Stimulated activated CD8-positive, alpha-beta memory T cell treated with anti-CD3 and anti-CD28 coated beads, Interleukin-7, amount 100 ng/mL, for 1 hour (primary cell): ENCODE results near the gene LRRIQ4.

ENCODE experiments used
- DNase-seq, 2 donors: peaks; one replicate each; pipeline ENCODE4 v3.0.0-alpha.2; 2020; ENCODE audit warnings: low read depth in 2 of 2

LRRIQ4 gene

GRCh38 chr3:169809230-169809795 is 3.4 kb upstream of the LRRIQ4 start:
- DNase-seq: no peak

GRCh38 chr3:169811631-169812331 is 889 bp upstream of the LRRIQ4 start:
- DNase-seq: peak in 1 of 2 donors; percentile 2

DNA sequence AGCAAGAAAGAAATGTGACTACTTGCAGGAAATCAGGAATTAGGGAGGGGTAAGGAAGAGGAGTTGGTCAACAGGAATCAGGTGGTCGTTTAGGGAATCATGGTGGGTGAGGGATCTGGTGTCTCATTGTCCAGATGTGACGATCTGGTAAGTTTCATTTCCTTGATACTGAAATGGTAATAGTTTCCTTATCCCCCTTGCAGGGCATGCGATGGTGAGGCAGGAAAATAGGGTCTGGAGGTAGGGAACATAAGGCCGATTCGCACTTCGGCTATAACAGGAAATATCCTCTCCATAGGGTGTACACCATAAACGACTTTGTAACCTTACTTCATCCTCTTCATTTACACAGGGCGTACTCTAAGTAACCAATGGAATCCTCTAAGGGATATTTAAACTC is 608 bp downstream of the LRRIQ4 start:
- DNase-seq: no peak

DNA sequence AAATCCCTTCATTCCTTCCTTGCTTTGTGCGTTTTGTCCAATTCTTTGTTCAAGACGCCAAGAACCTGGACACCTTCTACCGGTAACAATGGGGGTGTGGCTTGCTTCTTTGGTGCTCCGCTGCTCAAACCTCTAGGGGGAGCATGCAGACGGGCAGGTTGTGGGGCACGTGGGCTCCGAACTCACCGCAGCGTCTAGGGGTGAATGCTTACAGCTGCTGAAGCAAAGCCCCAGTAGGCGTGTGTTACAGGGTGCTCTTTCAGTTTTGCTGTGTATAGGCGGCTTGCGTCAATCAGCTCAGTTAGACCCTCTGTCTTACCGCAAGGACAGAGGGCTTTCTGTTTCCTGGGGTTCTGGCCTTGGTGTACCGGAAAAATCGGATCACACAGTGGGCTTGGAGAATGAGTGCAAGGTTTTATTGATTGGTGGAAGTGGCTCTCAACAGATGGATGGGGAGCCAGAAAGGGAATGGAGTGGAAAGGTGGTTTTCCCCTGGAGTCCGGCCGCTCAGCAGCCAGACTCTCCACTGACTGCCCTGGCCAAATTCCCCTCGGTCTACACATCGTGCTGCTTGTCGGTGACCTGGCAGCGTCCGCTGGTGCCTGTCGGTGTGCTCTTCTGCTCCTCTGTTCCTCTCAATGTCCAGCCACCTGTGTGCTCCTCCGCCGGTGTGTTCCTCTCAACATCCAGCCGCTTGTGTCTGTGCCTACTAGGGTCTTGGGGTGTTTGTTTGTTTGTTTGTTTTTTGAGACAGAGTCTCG is 1.3 kb downstream of the LRRIQ4 start:
- DNase-seq: peak; percentile 28 to 37

GRCh38 chr3:169815590-169816150 is 3.0 kb downstream of the LRRIQ4 start:
- DNase-seq: no peak

GRCh38 chr3:169818316-169818715 is 5.6 kb downstream of the LRRIQ4 start:
- DNase-seq: no peak

DNA sequence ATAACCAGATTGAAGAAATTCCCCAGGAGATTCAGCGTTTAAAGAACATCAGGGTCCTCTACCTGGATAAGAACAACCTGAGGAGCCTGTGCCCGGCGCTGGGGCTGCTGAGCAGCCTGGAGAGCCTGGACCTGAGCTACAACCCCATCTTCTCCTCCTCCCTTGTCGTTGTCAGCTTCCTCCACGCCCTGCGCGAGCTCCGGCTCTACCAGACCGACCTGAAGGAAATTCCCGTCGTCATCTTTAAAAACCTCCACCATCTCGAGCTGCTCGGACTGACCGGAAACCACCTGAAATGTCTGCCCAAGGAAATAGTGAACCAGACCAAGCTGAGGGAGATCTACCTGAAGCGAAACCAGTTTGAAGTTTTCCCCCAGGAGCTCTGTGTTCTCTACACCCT is 9.4 kb downstream of the LRRIQ4 start:
- no peak for DNase-seq

GRCh38 chr3:169822540-169822939 is 9.9 kb downstream of the LRRIQ4 start:
- no peak for DNase-seq

DNA sequence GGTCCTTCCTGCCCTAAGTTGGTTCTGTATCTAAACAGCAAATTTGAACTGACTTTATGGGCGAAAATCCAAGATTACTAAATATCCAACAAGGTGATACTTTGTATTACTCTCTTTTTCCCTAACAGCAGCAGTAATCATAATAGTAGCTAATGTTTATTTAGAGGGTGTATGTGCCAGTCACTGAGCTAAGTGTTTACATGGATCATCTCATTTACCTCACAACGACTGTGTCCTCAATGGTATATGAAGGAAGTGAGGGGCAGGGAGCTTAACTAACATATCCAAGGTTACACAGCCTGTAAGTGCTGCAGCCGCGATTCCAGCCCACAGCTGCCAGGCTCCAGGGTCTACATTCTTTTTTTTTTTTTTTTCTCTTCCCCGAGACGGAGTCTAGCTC is 10.3 kb downstream of the LRRIQ4 start:
- DNase-seq: no peak

DNA sequence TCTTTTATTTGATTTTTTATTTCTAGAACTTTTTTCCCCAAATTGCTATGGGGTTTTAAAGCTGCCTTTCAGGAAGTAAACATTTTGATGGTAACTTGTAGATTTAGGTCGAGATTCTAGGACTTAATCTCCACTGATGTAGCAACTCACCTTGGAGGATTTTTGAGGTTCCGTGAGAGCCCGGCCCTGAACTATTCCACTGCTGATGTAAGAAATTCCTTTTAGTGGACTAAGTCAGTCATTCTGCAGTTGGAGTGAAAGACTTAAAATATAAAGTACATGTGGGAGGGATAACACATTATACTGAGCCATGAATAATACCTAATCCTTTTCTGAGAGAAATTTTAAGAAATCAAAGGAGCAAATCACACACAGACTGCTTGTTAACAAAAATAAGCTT is 12.6 kb downstream of the LRRIQ4 start:
- no peak for DNase-seq

DNA sequence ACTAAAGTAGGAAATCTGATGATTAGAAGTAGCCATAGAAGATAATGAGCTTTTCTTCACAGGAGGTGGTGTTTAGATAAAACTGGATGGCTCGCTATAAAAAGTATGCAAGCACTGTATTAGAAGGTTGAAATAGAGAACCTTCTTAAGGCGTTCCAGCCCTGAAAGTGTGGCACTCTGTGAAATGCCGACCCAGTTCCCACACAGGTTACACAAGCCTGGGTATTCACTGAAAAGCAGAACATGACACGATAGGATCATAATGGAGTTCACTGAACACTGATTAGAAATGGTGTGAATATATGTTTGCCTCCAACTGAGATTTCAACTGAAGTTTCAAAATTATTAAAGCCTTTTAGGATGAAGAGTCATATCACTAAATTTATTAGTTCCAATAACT is 15.0 kb downstream of the LRRIQ4 start:
- DNase-seq: no peak

GRCh38 chr3:169835533-169835932 is 22.9 kb downstream of the LRRIQ4 start:
- no peak for DNase-seq

DNA sequence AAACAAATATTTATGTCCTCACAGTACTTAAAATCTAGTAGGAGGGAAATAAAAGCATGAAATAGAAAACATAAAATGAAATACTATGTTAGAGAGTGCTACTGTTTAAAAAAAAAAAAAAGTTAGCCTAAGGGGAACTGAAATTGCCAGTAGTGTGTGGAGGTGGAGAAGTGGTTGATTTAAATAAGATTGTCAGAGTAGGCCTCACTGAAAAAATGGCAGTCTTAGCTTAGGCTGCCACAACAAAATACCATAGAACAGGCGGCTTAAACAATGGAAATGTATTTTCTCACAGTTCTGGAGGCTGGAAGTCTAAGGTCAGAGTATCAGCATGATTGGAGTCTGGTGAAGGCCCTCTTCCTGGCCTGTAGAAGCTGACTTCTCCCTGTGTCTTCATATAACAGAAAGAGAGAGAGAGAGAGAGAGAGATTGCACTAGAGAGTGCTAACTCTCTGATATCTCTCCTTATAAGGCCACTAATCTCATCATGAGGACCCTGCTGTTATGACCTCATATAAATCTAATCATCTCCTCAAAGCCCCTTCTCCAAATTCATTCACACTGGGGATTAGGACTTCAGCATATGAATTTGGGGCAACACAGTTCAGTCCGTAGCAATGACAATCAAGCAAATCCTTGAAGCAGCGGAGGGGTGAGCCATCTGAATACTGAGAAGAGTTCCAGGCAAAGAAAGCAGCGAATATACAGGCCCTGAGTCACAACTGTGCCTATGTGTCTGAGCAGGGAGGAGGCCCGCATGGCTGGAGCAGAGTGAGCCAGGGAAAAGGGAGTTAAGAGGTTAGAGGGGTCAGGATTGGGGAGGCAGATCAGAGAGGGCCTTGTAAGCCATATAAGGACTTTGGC is 23.6 kb downstream of the LRRIQ4 start:
- no peak for DNase-seq

DNA sequence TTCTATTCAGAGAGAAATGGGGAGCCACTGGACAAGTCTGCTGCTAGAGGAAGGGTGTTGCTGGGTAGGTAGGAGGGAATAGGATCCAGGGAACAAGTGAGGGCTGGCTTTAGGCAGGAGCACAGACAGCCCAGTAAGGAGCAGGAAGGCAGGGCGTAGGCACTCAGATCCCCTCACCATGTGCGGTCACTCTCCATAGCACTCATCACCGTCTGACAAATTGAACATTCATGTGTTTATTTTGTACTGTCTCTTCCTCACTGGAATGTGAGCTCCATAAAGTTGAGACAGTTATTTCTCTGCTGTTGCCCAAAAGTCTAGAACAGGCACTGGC is 24.2 kb downstream of the LRRIQ4 start:
- DNase-seq: no peak

DNA sequence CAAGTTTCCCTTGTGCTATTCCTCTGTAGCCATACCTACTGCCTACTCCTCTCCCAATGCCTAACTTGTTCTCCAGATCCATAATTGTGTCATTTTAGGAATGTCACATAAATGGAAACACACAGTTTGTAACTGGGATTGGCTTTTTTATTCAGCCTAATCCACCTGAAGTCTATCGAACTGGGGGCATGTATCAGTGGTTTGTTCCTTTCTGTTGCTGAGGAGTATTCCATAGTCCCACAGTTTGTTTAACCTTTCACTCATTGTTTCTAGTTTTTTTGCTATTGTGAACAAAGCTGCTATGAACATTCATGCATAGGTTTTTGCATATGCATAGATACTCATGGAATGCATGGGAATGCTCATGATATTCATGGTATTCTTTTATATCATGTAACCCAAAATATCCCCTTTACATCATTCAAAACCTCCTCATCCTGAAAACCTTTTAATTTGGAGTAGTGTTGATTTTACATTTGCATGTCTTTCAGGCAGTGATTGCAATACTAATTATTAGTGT is 25.9 kb downstream of the LRRIQ4 start:
- no peak for DNase-seq

DNA sequence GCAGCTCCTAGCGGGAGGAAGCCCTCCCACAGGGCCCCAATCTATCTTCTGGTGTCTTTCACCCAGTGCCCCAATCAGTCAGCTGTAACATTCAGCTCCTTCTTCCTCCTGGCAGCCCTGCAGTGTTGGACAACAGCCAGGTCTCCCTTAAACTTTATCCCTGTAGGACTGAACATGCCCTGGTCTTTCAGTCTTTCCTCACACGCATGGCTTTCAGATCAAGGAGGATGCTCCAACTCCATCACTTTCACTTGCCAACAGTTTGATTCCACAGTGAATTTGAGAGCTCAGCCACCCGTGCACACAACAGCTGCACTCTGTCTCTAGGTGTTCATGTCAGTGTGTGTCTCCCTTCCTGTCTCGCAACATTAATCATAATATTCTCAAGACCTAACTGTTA is 28.5 kb downstream of the LRRIQ4 start:
- DNase-seq: no peak

GRCh38 chr3:169842960-169843359 is 30.3 kb downstream of the LRRIQ4 start:
- DNase-seq: no peak

- DNase-seq: no peak
Measured at GRCh38 chr3:169846458-169847193, 34.0 kb downstream of the LRRIQ4 start.

- DNase-seq: no peak
Measured at GRCh38 chr3:169847896-169848295, 35.2 kb downstream of the LRRIQ4 start.

DNA sequence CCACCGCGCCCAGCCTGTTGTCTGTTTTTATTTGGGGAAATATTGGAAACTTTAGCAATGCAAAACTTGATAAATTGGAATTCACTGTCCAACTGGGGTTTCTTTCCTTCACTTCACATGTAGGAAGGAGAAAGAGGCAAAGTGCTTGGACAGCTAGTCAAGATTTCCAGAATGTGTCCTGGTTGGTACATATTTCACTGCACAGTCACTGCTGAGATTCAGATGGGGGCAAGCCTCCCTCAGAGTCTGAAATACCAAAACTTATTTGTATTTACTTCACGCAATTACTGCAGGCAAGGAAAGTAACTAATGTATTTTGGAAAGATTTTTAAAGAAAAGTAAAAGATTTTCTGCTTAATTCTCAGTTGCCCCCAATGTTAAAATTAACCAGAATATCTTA is 36.1 kb downstream of the LRRIQ4 start:
- DNase-seq: no peak

DNA sequence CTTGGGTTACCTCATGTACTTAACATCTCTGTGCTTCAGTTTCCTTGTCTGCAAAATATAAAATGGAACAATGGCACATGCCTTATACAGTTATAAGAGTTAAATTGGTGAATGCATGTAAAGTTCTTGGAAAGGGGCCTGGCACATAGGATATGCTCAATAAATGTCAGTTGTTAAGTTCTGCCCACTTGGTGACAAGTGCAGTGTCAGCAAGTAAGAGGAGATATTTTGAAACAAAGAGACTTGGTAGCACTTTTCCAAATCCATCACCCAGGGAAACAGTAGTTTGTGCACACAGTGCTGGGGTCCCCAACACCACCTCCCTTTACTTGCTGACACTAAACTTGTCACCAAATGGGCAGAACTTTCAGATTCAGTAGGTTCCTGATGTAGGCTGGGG is 37.9 kb downstream of the LRRIQ4 start:
- no peak for DNase-seq
